Middle frontal gyrus (tissue), 1 donor: Measurements from ENCODE around the gene STPG4.
"Not testable (repeated sequence)": the region's sequence is repeated elsewhere in the genome, so short reads cannot be mapped to it uniquely, and the experiment has no call there.

Experiments
- DNase-seq: peaks from one replicate; pipeline ENCODE4 v3.0.0-alpha.2; 2015; ENCODE audit warnings: low spot score; ENCODE audit errors: extremely low spot score

Gene STPG4

GRCh38 chr2:47128705-47129104 is 26.4 kb downstream of the STPG4 start:
- DNase-seq, result no peak

- DNase-seq, result no peak
Measured at GRCh38 chr2:47127862-47128543, 27.1 kb downstream of the STPG4 start.

- no peak for DNase-seq
Measured at GRCh38 chr2:47126783-47127182, 28.3 kb downstream of the STPG4 start.

GRCh38 chr2:47124740-47125139 is 30.4 kb downstream of the STPG4 start:
- not testable (repeated sequence) for DNase-seq

- not testable (repeated sequence) for DNase-seq
Measured at GRCh38 chr2:47120424-47120823, 34.7 kb downstream of the STPG4 start.

GRCh38 chr2:47119001-47119400 is 36.1 kb downstream of the STPG4 start:
- DNase-seq, result no peak

- DNase-seq, result no peak
Measured at GRCh38 chr2:47118581-47118980, 36.5 kb downstream of the STPG4 start.

GRCh38 chr2:47112665-47113435 is 42.3 kb downstream of the STPG4 start:
- no peak for DNase-seq

- no peak for DNase-seq
Measured at GRCh38 chr2:47109680-47110079, 45.4 kb downstream of the STPG4 start.

GRCh38 chr2:47109007-47109375 is 46.1 kb downstream of the STPG4 start:
- DNase-seq, result no peak

GRCh38 chr2:47108267-47109006 is 46.7 kb downstream of the STPG4 start:
- not testable (repeated sequence) for DNase-seq

GRCh38 chr2:47107201-47107600 is 47.9 kb downstream of the STPG4 start:
- not testable (repeated sequence) for DNase-seq

- DNase-seq, result not testable (repeated sequence)
Measured at GRCh38 chr2:47106231-47106630, 48.9 kb downstream of the STPG4 start.

GRCh38 chr2:47099712-47100111 is 55.4 kb downstream of the STPG4 start:
- not testable (repeated sequence) for DNase-seq

- no peak for DNase-seq
Measured at GRCh38 chr2:47098953-47099352, 56.2 kb downstream of the STPG4 start.

- DNase-seq, result no peak
Measured at GRCh38 chr2:47097563-47097962, 57.5 kb downstream of the STPG4 start.

- no peak for DNase-seq
Measured at GRCh38 chr2:47096451-47096850, 58.7 kb downstream of the STPG4 start.

- DNase-seq, result no peak
Measured at GRCh38 chr2:47095349-47096020, 59.6 kb downstream of the STPG4 start.

GRCh38 chr2:47094511-47095142 is 60.5 kb downstream of the STPG4 start:
- DNase-seq, result no peak

GRCh38 chr2:47093626-47094025 is 61.5 kb downstream of the STPG4 start:
- no peak for DNase-seq

- DNase-seq, result no peak
Measured at GRCh38 chr2:47092465-47092864, 62.6 kb downstream of the STPG4 start.
